ENCODE results near the gene PGBD5.
"Not testable (repeated sequence)": the region's sequence is repeated elsewhere in the genome, so short reads cannot be mapped to it uniquely, and the experiment has no call there.

PGBD5 gene

GRCh38 chr1:230415405-230416132 lies 10.6 kb downstream of the PGBD5 start:
- TF ChIP-seq CTCF (IDR thresholded peaks at IDR 0.05; ENCODE audit: low read depth, low read length, missing control alignments) = no peak
- H3K4me3 ChIP-seq (ENCODE audit: low read depth, low read length) = no peak overlapping the region
- DNase-seq (ENCODE audit: low read depth) = no peak

GRCh38 chr1:230414694-230415093 lies 11.4 kb downstream of the PGBD5 start:
- DNase-seq (ENCODE audit: low read depth) = no peak
- no peak overlapping the region for H3K4me3 ChIP-seq (ENCODE audit: low read depth, low read length)
- no peak for TF ChIP-seq CTCF (IDR thresholded peaks at IDR 0.05; ENCODE audit: low read depth, low read length, missing control alignments)

- no peak for TF ChIP-seq CTCF (IDR thresholded peaks at IDR 0.05; ENCODE audit: low read depth, low read length, missing control alignments)
- H3K4me3 ChIP-seq (ENCODE audit: low read depth, low read length) = no peak overlapping the region
- DNase-seq (ENCODE audit: low read depth) = no peak
These were observed 12.0 kb downstream of the PGBD5 start for GRCh38 chr1:230414102-230414501.

- no peak overlapping the region for H3K4me3 ChIP-seq (ENCODE audit: low read depth, low read length)
- no peak for DNase-seq (ENCODE audit: low read depth)
- TF ChIP-seq CTCF (IDR thresholded peaks at IDR 0.05; ENCODE audit: low read depth, low read length, missing control alignments) = no peak
These were observed 13.1 kb downstream of the PGBD5 start for GRCh38 chr1:230413061-230413460.

GRCh38 chr1:230408971-230409370 lies 17.2 kb downstream of the PGBD5 start:
- no peak overlapping the region for H3K4me3 ChIP-seq (ENCODE audit: low read depth, low read length)
- DNase-seq (ENCODE audit: low read depth) = no peak
- TF ChIP-seq CTCF (IDR thresholded peaks at IDR 0.05; ENCODE audit: low read depth, low read length, missing control alignments) = no peak

- DNase-seq (ENCODE audit: low read depth) = no peak
- no peak for TF ChIP-seq CTCF (IDR thresholded peaks at IDR 0.05; ENCODE audit: low read depth, low read length, missing control alignments)
- no peak overlapping the region for H3K4me3 ChIP-seq (ENCODE audit: low read depth, low read length)
These were observed 18.8 kb downstream of the PGBD5 start for GRCh38 chr1:230407351-230407750.

GRCh38 chr1:230406727-230407126 lies 19.4 kb downstream of the PGBD5 start:
- DNase-seq (ENCODE audit: low read depth); H3K4me3 ChIP-seq (ENCODE audit: low read depth, low read length): not testable (repeated sequence)

Measured in GM12864 (cell line).